ENCODE data around the gene C19orf12.

Gene C19orf12

GRCh38 chr19:29706635-29707034 is 8.4 kb downstream of the C19orf12 start:
- no peak overlapping the region for H3K4me3 ChIP-seq (replicated peaks; ENCODE audit: low read depth, low read length)
- no peak for DNase-seq (ENCODE audit: extremely low read depth, low read depth)
- TF ChIP-seq, protein P1, sequence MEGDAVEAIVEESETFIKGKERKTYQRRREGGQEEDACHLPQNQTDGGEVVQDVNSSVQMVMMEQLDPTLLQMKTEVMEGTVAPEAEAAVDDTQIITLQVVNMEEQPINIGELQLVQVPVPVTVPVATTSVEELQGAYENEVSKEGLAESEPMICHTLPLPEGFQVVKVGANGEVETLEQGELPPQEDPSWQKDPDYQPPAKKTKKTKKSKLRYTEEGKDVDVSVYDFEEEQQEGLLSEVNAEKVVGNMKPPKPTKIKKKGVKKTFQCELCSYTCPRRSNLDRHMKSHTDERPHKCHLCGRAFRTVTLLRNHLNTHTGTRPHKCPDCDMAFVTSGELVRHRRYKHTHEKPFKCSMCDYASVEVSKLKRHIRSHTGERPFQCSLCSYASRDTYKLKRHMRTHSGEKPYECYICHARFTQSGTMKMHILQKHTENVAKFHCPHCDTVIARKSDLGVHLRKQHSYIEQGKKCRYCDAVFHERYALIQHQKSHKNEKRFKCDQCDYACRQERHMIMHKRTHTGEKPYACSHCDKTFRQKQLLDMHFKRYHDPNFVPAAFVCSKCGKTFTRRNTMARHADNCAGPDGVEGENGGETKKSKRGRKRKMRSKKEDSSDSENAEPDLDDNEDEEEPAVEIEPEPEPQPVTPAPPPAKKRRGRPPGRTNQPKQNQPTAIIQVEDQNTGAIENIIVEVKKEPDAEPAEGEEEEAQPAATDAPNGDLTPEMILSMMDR (IDR thresholded peaks at IDR 0.05; ENCODE audit: low read depth, low read length, missing control alignments): no peak

- DNase-seq (ENCODE audit: extremely low read depth, low read depth): no peak
- H3K4me3 ChIP-seq (replicated peaks; ENCODE audit: low read depth, low read length): no peak overlapping the region
- TF ChIP-seq, protein P1 (IDR thresholded peaks at IDR 0.05; ENCODE audit: low read depth, low read length, missing control alignments): no peak
Measured at GRCh38 chr19:29705706-29706105, 9.4 kb downstream of the C19orf12 start.

DNA sequence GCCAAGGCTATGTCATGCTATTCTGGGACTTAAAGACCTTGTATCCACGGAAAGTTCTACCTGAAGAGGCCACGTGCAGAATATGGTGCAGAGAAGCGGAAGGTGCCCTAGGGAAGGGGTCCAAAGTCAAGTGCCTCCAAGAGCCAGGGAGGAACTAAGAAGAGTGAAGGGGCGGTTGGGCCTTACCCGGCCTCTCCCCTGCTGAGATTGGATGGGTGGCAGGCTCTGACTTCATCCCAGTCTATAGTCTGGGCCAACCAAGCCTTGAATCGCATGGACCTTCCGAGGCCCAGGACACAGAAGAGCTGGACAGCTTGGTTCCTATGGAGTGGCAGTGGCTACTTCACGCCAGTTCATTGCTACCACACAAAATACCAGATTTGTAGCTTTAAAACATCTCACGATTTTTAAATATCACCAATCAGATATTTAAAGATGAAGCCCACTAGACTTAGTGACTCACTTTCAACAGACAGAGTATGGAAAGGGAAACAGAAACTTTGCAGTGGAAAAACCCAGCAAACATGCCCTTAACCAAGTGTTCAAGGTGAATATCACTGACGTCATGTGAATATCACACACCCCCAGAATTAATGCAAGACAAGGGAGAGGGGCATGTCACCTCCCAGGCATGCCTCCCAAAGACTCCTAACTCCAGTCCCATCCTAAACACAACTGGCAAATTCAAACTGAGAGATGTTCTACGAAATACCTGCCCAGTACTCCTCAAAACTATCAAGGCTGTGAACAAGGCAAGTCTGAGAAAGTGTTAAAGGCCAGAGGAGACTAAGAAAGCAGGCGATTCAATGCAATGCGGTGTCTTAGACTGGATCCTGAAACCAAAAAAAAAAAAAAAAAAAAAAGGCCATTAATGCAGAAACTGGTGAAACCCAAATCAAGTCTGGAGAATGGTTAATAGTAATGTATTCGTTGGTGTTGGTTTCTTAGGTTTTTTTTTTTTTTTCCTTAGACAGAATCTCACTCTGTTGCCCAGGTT is 10.2 kb downstream of the C19orf12 start:
- DNase-seq (ENCODE audit: extremely low read depth, low read depth): no peak
- H3K4me3 ChIP-seq (replicated peaks; ENCODE audit: low read depth, low read length): no peak overlapping the region
- TF ChIP-seq, protein P1 (IDR thresholded peaks at IDR 0.05; ENCODE audit: low read depth, low read length, missing control alignments): no peak

DNA sequence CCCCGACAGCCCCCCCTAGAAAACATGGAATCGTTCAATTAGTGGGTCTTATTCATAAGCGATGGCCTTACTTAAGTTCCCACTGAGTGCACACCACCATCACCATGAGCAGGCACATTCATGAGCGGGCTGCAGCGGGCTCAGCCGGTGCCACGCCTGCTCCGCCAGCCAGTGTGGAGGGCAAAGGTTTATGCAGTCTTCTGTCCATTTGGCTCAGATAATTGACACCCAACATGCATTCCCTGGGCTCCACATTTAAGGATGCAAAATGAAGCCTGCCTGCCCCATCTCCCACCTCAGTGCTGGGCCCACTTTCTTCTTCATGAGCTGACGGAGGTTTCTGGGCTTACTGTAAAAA is 12.1 kb downstream of the C19orf12 start:
- DNase-seq (ENCODE audit: extremely low read depth, low read depth): no peak
- no peak overlapping the region for H3K4me3 ChIP-seq (replicated peaks; ENCODE audit: low read depth, low read length)
- TF ChIP-seq, protein P1 (IDR thresholded peaks at IDR 0.05; ENCODE audit: low read depth, low read length, missing control alignments): no peak

DNA sequence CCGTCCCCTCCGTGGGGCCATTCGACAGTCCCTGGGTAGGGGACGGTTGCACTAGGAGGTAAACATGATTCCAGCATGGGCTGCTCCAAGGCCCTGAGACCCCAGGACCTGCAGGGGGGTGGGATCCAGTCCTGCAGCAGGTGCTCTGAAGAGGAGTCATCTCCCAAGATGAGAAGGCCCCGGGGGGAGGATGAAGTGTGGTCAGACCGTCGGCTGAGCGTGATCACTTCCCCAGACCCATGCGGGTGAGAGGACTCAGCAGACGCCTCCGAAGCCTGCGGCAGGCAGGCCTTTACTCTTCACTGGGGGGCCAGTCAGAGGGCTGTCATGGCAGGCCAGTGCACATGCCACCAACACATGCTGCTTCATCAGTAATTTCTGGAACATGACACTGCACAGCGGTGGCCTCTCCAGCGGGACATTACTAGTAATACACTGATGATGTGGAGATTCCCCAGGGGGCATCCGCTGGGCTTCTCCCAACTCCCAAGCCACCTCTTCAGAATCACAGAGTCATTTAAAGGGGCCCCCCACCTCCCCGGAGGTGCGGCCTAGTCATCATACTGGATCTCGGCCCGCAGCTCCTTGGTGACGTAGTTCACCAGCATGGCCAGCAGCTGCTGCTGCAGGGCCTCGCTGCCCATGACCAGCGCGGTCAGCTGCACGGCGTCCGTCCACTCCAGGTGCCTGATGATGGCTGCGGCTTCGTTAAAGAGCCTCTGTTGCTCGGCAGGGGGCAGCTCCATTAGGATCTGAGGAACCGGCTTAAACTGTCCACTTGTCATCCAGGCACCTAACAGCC is 12.7 kb downstream of the C19orf12 start:
- H3K4me3 ChIP-seq (replicated peaks; ENCODE audit: low read depth, low read length): no peak overlapping the region
- TF ChIP-seq, protein P1 (IDR thresholded peaks at IDR 0.05; ENCODE audit: low read depth, low read length, missing control alignments): no peak
- DNase-seq (ENCODE audit: extremely low read depth, low read depth): no peak

- H3K4me3 ChIP-seq (replicated peaks; ENCODE audit: low read depth, low read length): no peak overlapping the region
- DNase-seq (ENCODE audit: extremely low read depth, low read depth): no peak
- TF ChIP-seq, protein P1 (IDR thresholded peaks at IDR 0.05; ENCODE audit: low read depth, low read length, missing control alignments): no peak
Measured at GRCh38 chr19:29700498-29700897, 14.6 kb downstream of the C19orf12 start.

Measured in HFF-Myc (cell line).